CD14-positive monocyte (primary cell): Measurements from ENCODE around the gene PIK3CD. TPM values are rescaled to one million over a fixed set of nuclear protein-coding genes. Genes with fewer than 3 reads are reported as not detected.

Source experiments
- DNase-seq, 3 donors: peaks; one replicate each; pipeline ENCODE4 v3.0.0-alpha.2; 2011 to 2022
- H2AFZ ChIP-seq: 2 replicates; pipeline ENCODE4 v1.6.0; 2012; ENCODE audit warnings: mild to moderate bottlenecking, low read depth, low read length, inconsistent platforms; ENCODE audit not compliant: insufficient read depth, poor library complexity, severe bottlenecking
- H3K27ac ChIP-seq, 2 donors: 1 replicate in 1 of 2; 2 replicates in 1 of 2; pipeline ENCODE4 v1.5.1; 2012 to 2013; ENCODE audit warnings: low read length in 2 of 2, control low read depth in 1 of 2, inconsistent platforms in 1 of 2, low read depth in 1 of 2, mild to moderate bottlenecking in 1 of 2
- H3K27me3 ChIP-seq, 2 donors: one replicate each; pipeline versions ENCODE4 v1.6.0 to v1.6.1; 2011 to 2013; ENCODE audit warnings: low read length in 2 of 2; ENCODE audit not compliant: control insufficient read depth in 2 of 2, insufficient read depth in 2 of 2
- H3K36me3 ChIP-seq, 2 donors: replicated peaks in 1 of 2; 1 replicate in 1 of 2; 2 replicates in 1 of 2; pipeline versions ENCODE4 v1.5.1 to v1.6.1; 2012 to 2013; ENCODE audit warnings: low read length in 2 of 2, control low read depth in 1 of 2, inconsistent platforms in 1 of 2, mild to moderate bottlenecking in 1 of 2; ENCODE audit not compliant: insufficient read depth in 2 of 2, control insufficient read depth in 1 of 2
- H3K4me1 ChIP-seq, 2 donors: 1 replicate in 1 of 2; 2 replicates in 1 of 2; pipeline versions ENCODE4 v1.5.1 to v1.6.1; 2012 to 2013; ENCODE audit warnings: low read length in 2 of 2, control low read depth in 1 of 2, inconsistent platforms in 1 of 2, mild to moderate bottlenecking in 1 of 2, moderate library complexity in 1 of 2; ENCODE audit not compliant: insufficient read depth in 2 of 2, control insufficient read depth in 1 of 2
- H3K4me2 ChIP-seq: replicated peaks from 2 replicates; pipeline ENCODE3; 2012; ENCODE audit warnings: low read length, moderate library complexity, mild to moderate bottlenecking; ENCODE audit not compliant: poor library complexity, severe bottlenecking; ENCODE audit errors: extremely low read depth
- H3K4me3 ChIP-seq, 3 experiments: fragments of 200-600 bp in 1 of 3; sonication (generic) in 1 of 3; replicated peaks in 1 of 3; 1 replicate in 2 of 3; 2 replicates in 1 of 3; pipeline ENCODE4 v1.5.1; 2011 to 2013; ENCODE audit warnings: low read length in 3 of 3, mild to moderate bottlenecking in 3 of 3, control low read depth in 2 of 3, low read depth in 2 of 3, inconsistent platforms in 1 of 3, moderate library complexity in 1 of 3
- H3K79me2 ChIP-seq: 2 replicates; pipeline ENCODE4 v1.6.0; 2012; ENCODE audit warnings: mild to moderate bottlenecking, control low read depth, inconsistent platforms, low read length, moderate library complexity; ENCODE audit not compliant: insufficient read depth
- H3K9ac ChIP-seq: 2 replicates; pipeline ENCODE4 v1.6.0; 2017; ENCODE audit warnings: low read length, mild to moderate bottlenecking; ENCODE audit not compliant: insufficient read depth, poor library complexity, severe bottlenecking
- H3K9me3 ChIP-seq, 2 donors: replicated peaks in 1 of 2; 1 replicate in 1 of 2; 2 replicates in 1 of 2; pipeline versions ENCODE4 v1.5.1 to v1.6.1; 2012 to 2013; ENCODE audit warnings: low read length in 2 of 2, control low read depth in 1 of 2; ENCODE audit not compliant: control insufficient read depth in 1 of 2, insufficient read depth in 1 of 2
- H4K20me1 ChIP-seq: 2 replicates; pipeline ENCODE4 v1.6.0; 2012; ENCODE audit warnings: mild to moderate bottlenecking, low read length, control low read depth, moderate library complexity; ENCODE audit not compliant: insufficient read depth
- H3K27ac Mint-ChIP-seq, 7 donors: one replicate each; pipeline ENCODE4 v1.8.0; 2020; ENCODE audit warnings: mild to moderate bottlenecking in 7 of 7, mixed read lengths in 7 of 7, moderate library complexity in 6 of 7, inconsistent platforms in 2 of 7
- H3K27me3 Mint-ChIP-seq, 3 donors: one replicate each; pipeline ENCODE4 v1.8.0; 2021 to 2022; ENCODE audit warnings: low read depth in 3 of 3, mild to moderate bottlenecking in 3 of 3, mixed read lengths in 3 of 3, moderate library complexity in 3 of 3, inconsistent platforms in 1 of 3
- H3K36me3 Mint-ChIP-seq, 2 donors: one replicate each; pipeline ENCODE4 v1.8.0; 2020; ENCODE audit warnings: mixed read lengths in 2 of 2, inconsistent platforms in 1 of 2, mild to moderate bottlenecking in 1 of 2
- H3K4me1 Mint-ChIP-seq: one replicate; pipeline ENCODE4 v1.8.0; 2020; ENCODE audit warnings: mild to moderate bottlenecking, mixed read lengths
- H3K4me3 Mint-ChIP-seq, 2 donors: one replicate each; pipeline ENCODE4 v1.8.0; 2020; ENCODE audit warnings: mild to moderate bottlenecking in 2 of 2, mixed read lengths in 2 of 2, moderate library complexity in 1 of 2
- H3K9me3 Mint-ChIP-seq, 7 donors: one replicate each; pipeline ENCODE4 v1.8.0; 2020 to 2022; ENCODE audit warnings: mixed read lengths in 7 of 7, mild to moderate bottlenecking in 6 of 7, moderate library complexity in 6 of 7, inconsistent platforms in 2 of 7
- CTCF ChIP-seq: fragments of 200-600 bp; IDR thresholded peaks from one replicate; pipeline ENCODE4 v1.8.0; 2022; ENCODE audit warnings: antibody characterized with exemption, mild to moderate bottlenecking
- WGBS: methylation state at CpG from one replicate; pipeline ENCODE4 v1.1.5; 2013; ENCODE audit warnings: missing lambda C conversion rate; ENCODE audit not compliant: insufficient coverage; 5-methylcytosine and 5-hydroxymethylcytosine counted together
- intact Hi-C, 2 donors: fragments of 100-400 bp; cut with micrococcal nuclease; formaldehyde crosslinking; loops; one replicate each; pipeline versions ENCODE4 v1.15.0 to v1.15.1; 2023
- polyA plus RNA-seq, 3 donors: library from polyadenylated mRNA; depleted of rRNA in 1 of 3; unstranded in 2 of 3; stranded (reverse) in 1 of 3; fragments of 300-500 nt in 2 of 3; fragments of >200 nt in 1 of 3; fragmentation: Illumina TruSeq in 2 of 3; gene quantifications; 1 replicate in 2 of 3; 2 replicates in 1 of 3; pipeline ENCODE4 v1.2.3, GENCODE V29; 2012 to 2021

The PIK3CD gene
- polyA plus RNA-seq, 3 donors: 33.2 to 120 (median 52.2) TPM

GRCh38 chr1:9733160-9733789 is 81.7 kb downstream of the PIK3CD start:
- H3K27ac ChIP-seq: peak overlapping the region in 1 of 2 donors; percentile 80
- 97% methylated on average over 11 of the region's 14 CpGs for WGBS
- H3K36me3 Mint-ChIP-seq: peaks cover 66 to 89% of the 10 kb centered on the region in 2 donors

GRCh38 chr1:9735800-9736199 is 84.3 kb downstream of the PIK3CD start:
- H3K27me3 ChIP-seq: no peaks in the 10 kb centered on the region
- H3K9me3 ChIP-seq: no peaks in the 10 kb centered on the region
- no peak for TF ChIP-seq CTCF
- Mint-ChIP-seq H3K27me3 (peaks cover 0 to 4% (median 3%) of the 10 kb centered on the region in 3 donors), H3K4me1 (peaks cover 16% of the 10 kb centered on the region), H3K9me3 (peaks cover 0 to 2% (median 0%) of the 10 kb centered on the region in 7 donors), H3K27ac (no peak overlapping the region), H3K36me3 (peaks cover 64 to 86% of the 10 kb centered on the region in 2 donors), H3K4me3 (no peak overlapping the region)
- 100% methylated on average over 17 of the region's 19 CpGs for WGBS
- peaks cover 34% of the 10 kb centered on the region for H4K20me1 ChIP-seq
- H3K79me2 ChIP-seq: peaks cover 12% of the 10 kb centered on the region
- DNase-seq: no peak
- no peak overlapping the region for H3K4me3 ChIP-seq
- intact Hi-C loops: no loop called here
- H3K4me1 ChIP-seq: peaks cover 7% of the 10 kb centered on the region in 2 donors
- H3K36me3 ChIP-seq: peaks cover 67 to 95% of the 10 kb centered on the region in 2 donors
- no peak overlapping the region for H2AFZ ChIP-seq
- no peak overlapping the region for H3K9ac ChIP-seq
- H3K4me2 ChIP-seq: no peak overlapping the region
- H3K27ac ChIP-seq: no peak overlapping the region

More at GRCh38 chr1:9733160-9733789, 81.7 kb downstream of the PIK3CD start:
- peaks cover 0 to 2% (median 0%) of the 10 kb centered on the region in 7 donors for H3K9me3 Mint-ChIP-seq
- no peak overlapping the region for H3K9ac ChIP-seq
- peaks cover 24% of the 10 kb centered on the region for H3K4me1 Mint-ChIP-seq
- H3K27ac Mint-ChIP-seq: peak overlapping the region in 2 of 7 donors; percentile 68 to 72
- H3K36me3 ChIP-seq: peaks cover 63 to 85% of the 10 kb centered on the region in 2 donors
- H2AFZ ChIP-seq: no peak overlapping the region
- peaks cover 59% of the 10 kb centered on the region for H4K20me1 ChIP-seq
- intact Hi-C loops: no loop called here
- H3K4me1 ChIP-seq: peaks cover 14 to 15% of the 10 kb centered on the region in 2 donors
- peaks cover 15% of the 10 kb centered on the region for H3K79me2 ChIP-seq
- no peak overlapping the region for H3K4me3 ChIP-seq
- DNase-seq: no peak
- TF ChIP-seq CTCF: no peak
- no peak overlapping the region for H3K4me2 ChIP-seq
- H3K4me3 Mint-ChIP-seq: no peak overlapping the region
- H3K9me3 ChIP-seq: no peaks in the 10 kb centered on the region
- no peaks in the 10 kb centered on the region for H3K27me3 ChIP-seq
- peaks cover 0 to 4% (median 3%) of the 10 kb centered on the region in 3 donors for H3K27me3 Mint-ChIP-seq
